MM.1S (cell line): ENCODE data around the gene ABHD17B.

Source experiments
- DNase-seq: peaks from one replicate; pipeline ENCODE4 v3.0.0-alpha.2; 2015
- H2AFZ ChIP-seq: fragments of 300-600 bp; sonication (generic); 2 replicates; pipeline ENCODE4 v1.6.0; 2016; ENCODE audit warnings: antibody characterized with exemption, low read length
- H3F3A ChIP-seq: fragments of 300-600 bp; sonication (generic); 2 replicates; pipeline ENCODE4 v1.6.1; 2016; ENCODE audit warnings: mild to moderate bottlenecking, antibody characterized with exemption, low read length, moderate library complexity, mixed read lengths; ENCODE audit not compliant: insufficient read depth
- H3K27ac ChIP-seq: fragments of 300-600 bp; sonication (generic); 2 replicates; pipeline ENCODE4 v1.5.1; 2016; ENCODE audit warnings: mild to moderate bottlenecking, low read length
- H3K27me3 ChIP-seq: fragments of 300-600 bp; sonication (generic); replicated peaks from 2 replicates; pipeline ENCODE4 v1.6.0; 2016; ENCODE audit warnings: low read length; ENCODE audit not compliant: insufficient read depth
- H3K36me3 ChIP-seq: fragments of 300-600 bp; sonication (generic); replicated peaks from 2 replicates; pipeline ENCODE4 v1.6.1; 2016; ENCODE audit warnings: mild to moderate bottlenecking, low read length, mixed read lengths; ENCODE audit not compliant: insufficient read depth
- H3K4me1 ChIP-seq: fragments of 300-600 bp; sonication (generic); 2 replicates; pipeline ENCODE4 v1.6.1; 2016; ENCODE audit warnings: low read length, mixed read lengths
- H3K4me2 ChIP-seq: fragments of 300-600 bp; sonication (generic); 2 replicates; pipeline ENCODE4 v1.6.0; 2016; ENCODE audit warnings: low read depth, low read length
- H3K4me3 ChIP-seq: fragments of 300-600 bp; sonication (generic); 2 replicates; pipeline ENCODE4 v1.5.1; 2016; ENCODE audit warnings: low read length, mixed read lengths
- H3K79me2 ChIP-seq: fragments of 300-600 bp; sonication (generic); 2 replicates; pipeline ENCODE4 v1.6.1; 2016; ENCODE audit warnings: mixed run types, low read length, mixed read lengths
- H3K9ac ChIP-seq: fragments of 300-600 bp; sonication (generic); 2 replicates; pipeline ENCODE4 v1.6.1; 2016; ENCODE audit warnings: low read length, mixed read lengths
- H3K9me2 ChIP-seq: fragments of 300-600 bp; sonication (generic); replicated peaks from 2 replicates; pipeline ENCODE4 v1.6.1; 2016; ENCODE audit warnings: mild to moderate bottlenecking, low read length, mixed read lengths; ENCODE audit not compliant: insufficient read depth
- H3K9me3 ChIP-seq: fragments of 300-600 bp; sonication (generic); replicated peaks from 2 replicates; pipeline ENCODE4 v1.6.1; 2016; ENCODE audit warnings: mild to moderate bottlenecking, low read length, mixed read lengths; ENCODE audit not compliant: insufficient read depth
- H4K20me1 ChIP-seq: fragments of 300-600 bp; sonication (generic); 2 replicates; pipeline ENCODE4 v1.6.1; 2016; ENCODE audit warnings: mild to moderate bottlenecking, low read length, moderate library complexity, mixed read lengths; ENCODE audit not compliant: insufficient read depth
- CTCF ChIP-seq: fragments of 300-600 bp; sonication (generic); IDR thresholded peaks from 2 replicates; pipeline ENCODE4 v1.5.1; 2016; ENCODE audit warnings: antibody characterized with exemption, low read length, mixed read lengths
- EZH2 ChIP-seq: fragments of 300-600 bp; sonication (generic); optimal IDR thresholded peaks from 2 replicates; pipeline ENCODE3; 2017; ENCODE audit warnings: low read depth, mild to moderate bottlenecking, antibody characterized with exemption, low read length, mixed read lengths
- EZH2phosphoT487 ChIP-seq: fragments of 300-600 bp; sonication (generic); IDR thresholded peaks from 2 replicates; pipeline ENCODE4 v1.6.1; 2018; ENCODE audit warnings: antibody characterized with exemption, low read length

The ABHD17B gene

GRCh38 chr9:71876829-71877228, 34.2 kb downstream of the ABHD17B start:
- H2AFZ ChIP-seq: no peak overlapping the region
- no peaks in the 10 kb centered on the region for H3K9me2 ChIP-seq
- no peak overlapping the region for H3K4me3 ChIP-seq
- no peak overlapping the region for H3K9ac ChIP-seq
- H3F3A ChIP-seq: no peaks in the 10 kb centered on the region
- H4K20me1 ChIP-seq: no peaks in the 10 kb centered on the region
- H3K27ac ChIP-seq: no peak overlapping the region
- H3K4me1 ChIP-seq: peaks cover 8% of the 10 kb centered on the region
- H3K79me2 ChIP-seq: peaks cover 86% of the 10 kb centered on the region
- no peak overlapping the region for H3K4me2 ChIP-seq
- TF ChIP-seq EZH2phosphoT487 (no peak), EZH2 (no peak), CTCF (no peak)
- H3K9me3 ChIP-seq: no peaks in the 10 kb centered on the region
- peaks cover 3% of the 10 kb centered on the region; the same call in 1 of the 2 replicates for H3K36me3 ChIP-seq
- no peak for DNase-seq
- H3K27me3 ChIP-seq: no peaks in the 10 kb centered on the region

- H3K79me2 ChIP-seq: peaks cover 84% of the 10 kb centered on the region
- H3K4me2 ChIP-seq: no peak overlapping the region
- no peak for TF ChIP-seq EZH2
- no peak for TF ChIP-seq EZH2phosphoT487
- TF ChIP-seq CTCF: no peak
- H3K27ac ChIP-seq: no peak overlapping the region
- no peaks in the 10 kb centered on the region for H4K20me1 ChIP-seq
- no peak overlapping the region for H3K4me3 ChIP-seq
- H3K9me2 ChIP-seq: no peaks in the 10 kb centered on the region
- peaks cover 6% of the 10 kb centered on the region for H3K4me1 ChIP-seq
- no peaks in the 10 kb centered on the region for H3K27me3 ChIP-seq
- no peaks in the 10 kb centered on the region for H3F3A ChIP-seq
- no peak overlapping the region for H3K9ac ChIP-seq
- peaks cover 3% of the 10 kb centered on the region; the same call in 1 of the 2 replicates for H3K36me3 ChIP-seq
- DNase-seq: no peak
- no peak overlapping the region for H2AFZ ChIP-seq
- H3K9me3 ChIP-seq: no peaks in the 10 kb centered on the region
Measured at GRCh38 chr9:71876106-71876505, 34.9 kb downstream of the ABHD17B start.

GRCh38 chr9:71875345-71875744, 35.6 kb downstream of the ABHD17B start:
- no peak overlapping the region for H3K9ac ChIP-seq
- no peaks in the 10 kb centered on the region for H4K20me1 ChIP-seq
- H3K4me2 ChIP-seq: no peak overlapping the region
- no peaks in the 10 kb centered on the region for H3F3A ChIP-seq
- no peaks in the 10 kb centered on the region for H3K9me3 ChIP-seq
- H3K79me2 ChIP-seq: peaks cover 78% of the 10 kb centered on the region
- no peak for DNase-seq
- no peak overlapping the region for H3K27ac ChIP-seq
- no peaks in the 10 kb centered on the region for H3K9me2 ChIP-seq
- no peak overlapping the region for H3K4me3 ChIP-seq
- H3K27me3 ChIP-seq: no peaks in the 10 kb centered on the region
- H3K4me1 ChIP-seq: peaks cover 4% of the 10 kb centered on the region; the same call in 1 of the 2 replicates
- no peak for TF ChIP-seq CTCF
- TF ChIP-seq EZH2phosphoT487: no peak
- TF ChIP-seq EZH2: no peak
- H3K36me3 ChIP-seq: peaks cover 3% of the 10 kb centered on the region; the same call in 1 of the 2 replicates
- H2AFZ ChIP-seq: no peak overlapping the region
